ENCODE results near the gene CYB5D1. TPM values are rescaled to one million over a fixed set of nuclear protein-coding genes. Genes with fewer than 3 reads are reported as not detected.

Gene CYB5D1
- total RNA-seq, 1 donor from 2014 or later: 6.9 TPM

- no peaks in the 10 kb centered on the region for H3K36me3 Mint-ChIP-seq (ENCODE audit: low read depth)
- TF ChIP-seq, protein P1, sequence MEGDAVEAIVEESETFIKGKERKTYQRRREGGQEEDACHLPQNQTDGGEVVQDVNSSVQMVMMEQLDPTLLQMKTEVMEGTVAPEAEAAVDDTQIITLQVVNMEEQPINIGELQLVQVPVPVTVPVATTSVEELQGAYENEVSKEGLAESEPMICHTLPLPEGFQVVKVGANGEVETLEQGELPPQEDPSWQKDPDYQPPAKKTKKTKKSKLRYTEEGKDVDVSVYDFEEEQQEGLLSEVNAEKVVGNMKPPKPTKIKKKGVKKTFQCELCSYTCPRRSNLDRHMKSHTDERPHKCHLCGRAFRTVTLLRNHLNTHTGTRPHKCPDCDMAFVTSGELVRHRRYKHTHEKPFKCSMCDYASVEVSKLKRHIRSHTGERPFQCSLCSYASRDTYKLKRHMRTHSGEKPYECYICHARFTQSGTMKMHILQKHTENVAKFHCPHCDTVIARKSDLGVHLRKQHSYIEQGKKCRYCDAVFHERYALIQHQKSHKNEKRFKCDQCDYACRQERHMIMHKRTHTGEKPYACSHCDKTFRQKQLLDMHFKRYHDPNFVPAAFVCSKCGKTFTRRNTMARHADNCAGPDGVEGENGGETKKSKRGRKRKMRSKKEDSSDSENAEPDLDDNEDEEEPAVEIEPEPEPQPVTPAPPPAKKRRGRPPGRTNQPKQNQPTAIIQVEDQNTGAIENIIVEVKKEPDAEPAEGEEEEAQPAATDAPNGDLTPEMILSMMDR (IDR thresholded peaks at IDR 0.05): no peak
- H3K27ac Mint-ChIP-seq (ENCODE audit: unreplicated experiment): no peak overlapping the region
- peaks cover 31% of the 10 kb centered on the region for H3K27me3 Mint-ChIP-seq (ENCODE audit: low read depth)
- H3K9me3 Mint-ChIP-seq (ENCODE audit: low read depth): no peaks in the 10 kb centered on the region
- DNase-seq (ENCODE audit: low spot score): peak; percentile 55
- no peaks in the 10 kb centered on the region for H3K4me1 Mint-ChIP-seq (ENCODE audit: low read depth)
- no peak overlapping the region for H3K4me3 Mint-ChIP-seq (ENCODE audit: unreplicated experiment)
Measured at GRCh38 chr17:7822126-7822525, 35.7 kb upstream of the CYB5D1 start.

- H3K36me3 Mint-ChIP-seq (ENCODE audit: low read depth): no peaks in the 10 kb centered on the region
- TF ChIP-seq, protein P1 (IDR thresholded peaks at IDR 0.05): no peak
- peak; percentile 86 for DNase-seq (ENCODE audit: low spot score)
- H3K4me3 Mint-ChIP-seq (ENCODE audit: unreplicated experiment): no peak overlapping the region
- peaks cover 36% of the 10 kb centered on the region for H3K27me3 Mint-ChIP-seq (ENCODE audit: low read depth)
- no peak overlapping the region for H3K27ac Mint-ChIP-seq (ENCODE audit: unreplicated experiment)
- no peaks in the 10 kb centered on the region for H3K9me3 Mint-ChIP-seq (ENCODE audit: low read depth)
- H3K4me1 Mint-ChIP-seq (ENCODE audit: low read depth): no peaks in the 10 kb centered on the region
Measured at GRCh38 chr17:7823581-7824001, 34.2 kb upstream of the CYB5D1 start.

GRCh38 chr17:7824021-7824924, 33.5 kb upstream of the CYB5D1 start:
- H3K36me3 Mint-ChIP-seq (ENCODE audit: low read depth): no peaks in the 10 kb centered on the region
- peak; percentile 76 for DNase-seq (ENCODE audit: low spot score)
- no peaks in the 10 kb centered on the region for H3K4me1 Mint-ChIP-seq (ENCODE audit: low read depth)
- no peak overlapping the region for H3K4me3 Mint-ChIP-seq (ENCODE audit: unreplicated experiment)
- TF ChIP-seq, protein P1 (IDR thresholded peaks at IDR 0.05): no peak
- no peak overlapping the region for H3K27ac Mint-ChIP-seq (ENCODE audit: unreplicated experiment)
- no peaks in the 10 kb centered on the region for H3K9me3 Mint-ChIP-seq (ENCODE audit: low read depth)
- H3K27me3 Mint-ChIP-seq (ENCODE audit: low read depth): peaks cover 33% of the 10 kb centered on the region

GRCh38 chr17:7825206-7825990, 32.4 kb upstream of the CYB5D1 start:
- Mint-ChIP-seq H3K27me3 (ENCODE audit: low read depth) (peaks cover 33% of the 10 kb centered on the region), H3K36me3 (ENCODE audit: low read depth) (no peaks in the 10 kb centered on the region), H3K4me3 (ENCODE audit: unreplicated experiment) (no peak overlapping the region), H3K9me3 (ENCODE audit: low read depth) (no peaks in the 10 kb centered on the region), H3K4me1 (ENCODE audit: low read depth) (no peaks in the 10 kb centered on the region), H3K27ac (ENCODE audit: unreplicated experiment) (no peak overlapping the region)
- TF ChIP-seq, protein P1 (IDR thresholded peaks at IDR 0.05): peak; percentile 48
- peak; percentile 5 for DNase-seq (ENCODE audit: low spot score)

DNA sequence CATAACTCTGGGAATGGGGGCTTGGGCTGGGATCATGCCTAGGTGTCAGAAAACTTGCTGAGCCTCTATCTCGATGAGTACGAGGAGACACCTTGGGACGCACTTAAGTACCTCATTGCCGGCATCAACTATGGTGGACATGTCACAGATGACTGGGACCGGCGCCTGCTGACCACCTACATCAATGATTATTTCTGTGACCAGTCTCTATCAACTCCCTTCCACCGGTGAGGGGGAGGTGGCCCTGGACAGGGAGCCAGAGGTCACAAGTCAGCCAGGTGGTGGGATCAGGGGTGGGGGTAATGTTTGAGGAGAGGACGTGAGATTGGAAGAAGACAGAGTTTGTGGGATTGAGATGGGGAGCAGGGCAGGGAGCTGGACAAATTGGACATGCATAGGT, 27.2 kb upstream of the CYB5D1 start:
- Mint-ChIP-seq H3K27me3 (ENCODE audit: low read depth) (peaks cover 19% of the 10 kb centered on the region), H3K9me3 (ENCODE audit: low read depth) (no peaks in the 10 kb centered on the region), H3K4me1 (ENCODE audit: low read depth) (peaks cover 18% of the 10 kb centered on the region), H3K36me3 (ENCODE audit: low read depth) (no peaks in the 10 kb centered on the region), H3K4me3 (ENCODE audit: unreplicated experiment) (no peak overlapping the region), H3K27ac (ENCODE audit: unreplicated experiment) (no peak overlapping the region)
- no peak for DNase-seq (ENCODE audit: low spot score)
- TF ChIP-seq, protein P1 (IDR thresholded peaks at IDR 0.05): no peak

Measured in chondrocyte (in vitro differentiated cells).